GM21390 (cell line): ENCODE measurements around the gene ARID1B.
A peak's percentile ranks its signal among the peaks of the same experiment; 100 is the strongest.

Source experiments
- ATAC-seq: cut with Tn5 transposase; IDR thresholded peaks from one replicate; pipeline ENCODE4 v1.9.1; 2021; ENCODE audit not compliant: unreplicated experiment

ARID1B gene

GRCh38 chr6:156849806-156850205 lies 72.6 kb downstream of the ARID1B start:
- no peak for ATAC-seq

GRCh38 chr6:156850353-156850752 lies 73.2 kb downstream of the ARID1B start:
- no peak for ATAC-seq

GRCh38 chr6:156851454-156851921 lies 74.3 kb downstream of the ARID1B start:
- ATAC-seq, result peak; percentile 35

- peak; percentile 60 for ATAC-seq
These were observed 75.1 kb downstream of the ARID1B start for GRCh38 chr6:156852147-156852857.

- ATAC-seq, result no peak
These were observed 75.7 kb downstream of the ARID1B start for GRCh38 chr6:156852858-156853216.

- no peak for ATAC-seq
These were observed 76.6 kb downstream of the ARID1B start for GRCh38 chr6:156853733-156854132.

GRCh38 chr6:156854466-156855161 lies 77.4 kb downstream of the ARID1B start:
- ATAC-seq, result no peak

- peak; percentile 52 for ATAC-seq
These were observed 80.4 kb downstream of the ARID1B start for GRCh38 chr6:156857573-156857972.

- ATAC-seq, result no peak
These were observed 82.5 kb downstream of the ARID1B start for GRCh38 chr6:156859686-156860085.

- ATAC-seq, result no peak
These were observed 85.5 kb downstream of the ARID1B start for GRCh38 chr6:156862711-156863110.

- ATAC-seq, result no peak
These were observed 86.3 kb downstream of the ARID1B start for GRCh38 chr6:156863504-156863903.

- ATAC-seq, result no peak
These were observed 87.4 kb downstream of the ARID1B start for GRCh38 chr6:156864557-156864956.

GRCh38 chr6:156865019-156865629 lies 87.9 kb downstream of the ARID1B start:
- no peak for ATAC-seq

- ATAC-seq, result peak; percentile 65
These were observed 89.2 kb downstream of the ARID1B start for GRCh38 chr6:156866220-156867015.

- no peak for ATAC-seq
These were observed 89.9 kb downstream of the ARID1B start for GRCh38 chr6:156867121-156867520.

GRCh38 chr6:156868385-156868784 lies 91.2 kb downstream of the ARID1B start:
- no peak for ATAC-seq

- ATAC-seq, result no peak
These were observed 92.8 kb downstream of the ARID1B start for GRCh38 chr6:156869980-156870398.

GRCh38 chr6:156870924-156871539 lies 93.9 kb downstream of the ARID1B start:
- no peak for ATAC-seq

- ATAC-seq, result no peak
These were observed 95.7 kb downstream of the ARID1B start for GRCh38 chr6:156872903-156873302.

- no peak for ATAC-seq
These were observed 96.6 kb downstream of the ARID1B start for GRCh38 chr6:156873654-156874380.
